B cell (primary cell): ENCODE data around the gene PSMB10. TPM values are rescaled to one million over a fixed set of nuclear protein-coding genes. Genes with fewer than 3 reads are reported as not detected.

Experiments used
- ATAC-seq: fragments of 200-7000 bp; cut with Tn5 transposase; one replicate; pipeline ENCODE4 v1.10.0; 2021; ENCODE audit warnings: low read depth, mild to moderate bottlenecking, moderate number of reproducible peaks, moderate library complexity
- CTCF ChIA-PET: fragments of 350-600 bp; sonication (Branson Sonifier 250); formaldehyde crosslinking; loops from one replicate; lab custom pipeline; 2021; ENCODE audit warnings: antibody characterized with exemption, inconsistent platforms; lab: Charles Lee
- POLR2A ChIA-PET: fragments of 350-600 bp; sonication (Branson Sonifier 250); formaldehyde crosslinking; loops from one replicate; lab custom pipeline; 2021; ENCODE audit warnings: antibody characterized with exemption; lab: Charles Lee
- DNase-seq: peaks from one replicate; pipeline ENCODE4 v3.0.0; 2013
- H2AFZ ChIP-seq: 2 replicates; pipeline ENCODE4 v1.6.1; 2012; ENCODE audit warnings: mild to moderate bottlenecking, low read depth, low read length; ENCODE audit not compliant: insufficient read depth, poor library complexity, severe bottlenecking
- H3K27ac ChIP-seq, 2 donors: 1 replicate in 1 of 2; 2 replicates in 1 of 2; pipeline ENCODE4 v1.5.1; 2012 to 2013; ENCODE audit warnings: low read length in 2 of 2, mild to moderate bottlenecking in 2 of 2, moderate library complexity in 1 of 2
- H3K27me3 ChIP-seq, 4 experiments: fragments of 200-600 bp in 1 of 4; sonication (generic) in 1 of 4; replicated peaks in 1 of 4; 1 replicate in 2 of 4; 2 replicates in 2 of 4; pipeline versions ENCODE4 v1.6.1 to v1.7.0; 2013 to 2016; ENCODE audit warnings: low read length in 3 of 4, mild to moderate bottlenecking in 2 of 4, mixed read lengths in 1 of 4, moderate library complexity in 1 of 4; ENCODE audit not compliant: insufficient read depth in 4 of 4, control insufficient read depth in 3 of 4; ENCODE audit errors: control extremely low read depth in 1 of 4
- H3K36me3 ChIP-seq, 2 experiments: replicated peaks in 1 of 2; 1 replicate in 1 of 2; 2 replicates in 1 of 2; pipeline versions ENCODE4 v1.6.1 to v1.7.1; 2013; ENCODE audit warnings: low read length in 1 of 2; ENCODE audit not compliant: insufficient read depth in 2 of 2, control insufficient read depth in 1 of 2; ENCODE audit errors: control extremely low read depth in 1 of 2, extremely low read depth in 1 of 2
- H3K4me1 ChIP-seq, 2 donors: fragments of 200-600 bp in 1 of 2; sonication (generic) in 1 of 2; 1 replicate in 1 of 2; 2 replicates in 1 of 2; pipeline versions ENCODE4 v1.5.1 to v1.6.1; 2013 to 2017; ENCODE audit warnings: low read length in 2 of 2; ENCODE audit not compliant: control insufficient read depth in 2 of 2, insufficient read depth in 2 of 2
- H3K4me2 ChIP-seq: replicated peaks from 2 replicates; pipeline ENCODE3; 2012; ENCODE audit warnings: mild to moderate bottlenecking, low read depth, low read length; ENCODE audit not compliant: poor library complexity, severe bottlenecking
- H3K4me3 ChIP-seq, 5 experiments: fragments of 200-600 bp in 1 of 5; sonication (generic) in 1 of 5; 1 replicate in 3 of 5; 2 replicates in 2 of 5; pipeline versions ENCODE4 v1.5.1 to v1.7.0; 2011 to 2016; ENCODE audit warnings: low read length in 4 of 5, mild to moderate bottlenecking in 4 of 5, low read depth in 2 of 5, control low read depth in 1 of 5, moderate library complexity in 1 of 5; ENCODE audit not compliant: insufficient read depth in 1 of 5; ENCODE audit errors: control extremely low read depth in 1 of 5, extremely low read depth in 1 of 5
- H3K79me2 ChIP-seq: fragments of 200-600 bp; sonication (generic); one replicate; pipeline ENCODE4 v1.6.0; 2016; ENCODE audit warnings: low read length; ENCODE audit not compliant: control insufficient read depth, insufficient read depth
- H3K9ac ChIP-seq: fragments of 200-600 bp; sonication (generic); 2 replicates; pipeline ENCODE4 v1.6.1; 2017; ENCODE audit warnings: mild to moderate bottlenecking, low read length, moderate library complexity
- H3K9me3 ChIP-seq, 3 donors: one replicate each; pipeline versions ENCODE4 v1.6.1 to v1.7.1; 2013; ENCODE audit warnings: low read length in 2 of 3; ENCODE audit not compliant: control insufficient read depth in 2 of 3, insufficient read depth in 1 of 3; ENCODE audit errors: control extremely low read depth in 1 of 3
- H4K20me1 ChIP-seq: 2 replicates; pipeline ENCODE4 v1.6.0; 2012; ENCODE audit warnings: mild to moderate bottlenecking, low read length; ENCODE audit not compliant: insufficient read depth, control insufficient read depth, poor library complexity, severe bottlenecking
- H3K27ac Mint-ChIP-seq: one replicate; pipeline ENCODE4 v1.8.0; 2021; ENCODE audit warnings: mixed read lengths
- H3K27me3 Mint-ChIP-seq: one replicate; pipeline ENCODE4 v1.8.0; 2021; ENCODE audit warnings: mixed read lengths
- H3K4me1 Mint-ChIP-seq: one replicate; pipeline ENCODE4 v1.8.0; 2021; ENCODE audit warnings: mixed read lengths
- H3K4me3 Mint-ChIP-seq: one replicate; pipeline ENCODE4 v1.8.0; 2021; ENCODE audit warnings: mixed read lengths
- H3K9me3 Mint-ChIP-seq: one replicate; pipeline ENCODE4 v1.8.0; 2022; ENCODE audit warnings: mixed read lengths; ENCODE audit not compliant: insufficient read depth
- EZH2 ChIP-seq: IDR thresholded peaks from 2 replicates; pipeline ENCODE4 v1.6.1; 2012; ENCODE audit warnings: borderline replicate concordance, low read depth, mild to moderate bottlenecking, moderate library complexity, low read length; ENCODE audit not compliant: insufficient read depth, poor library complexity, severe bottlenecking
- WGBS: methylation state at CpG from one replicate; pipeline ENCODE4 v1.1.5; 2013; ENCODE audit warnings: missing lambda C conversion rate; ENCODE audit not compliant: insufficient coverage; 5-methylcytosine and 5-hydroxymethylcytosine counted together
- intact Hi-C: fragments of 100-400 bp; cut with micrococcal nuclease; formaldehyde crosslinking; loops from one replicate; pipeline ENCODE4 v1.10.0; 2022
- polyA plus RNA-seq: library from polyadenylated mRNA; depleted of rRNA; stranded (reverse); fragments of >200 nt; gene quantifications from 2 replicates; pipeline ENCODE4 v1.2.3, GENCODE V29; 2012
- total RNA-seq, 2 donors: library from RNA; stranded (reverse); fragments of 120-200 nt in 1 of 2; gene quantifications; 1 replicate in 1 of 2; 2 replicates in 1 of 2; pipeline versions ENCODE4 v1.2.3 to v1.2.4, GENCODE V29; 2013 to 2022
- TF ChIP-seq, protein P1 (sequence below): fragments of 200-600 bp; IDR thresholded peaks from one replicate; pipeline ENCODE4 v1.8.0; 2022; ENCODE audit warnings: antibody characterized with exemption, mild to moderate bottlenecking

PSMB10 gene
- total and polyA plus RNA-seq, 2 donors (not counting 1 experiment from before 2014, with no cell fraction given), result 167 to 176 TPM

GRCh38 chr16:67893743-67894399 lies 42.8 kb downstream of the PSMB10 start:
- ATAC-seq, result no peak
- no peaks in the 10 kb centered on the region for H3K9me3 ChIP-seq
- no peaks in the 10 kb centered on the region for H3K36me3 ChIP-seq
- H3K27me3 ChIP-seq, result no peaks in the 10 kb centered on the region
- peaks cover 21% of the 10 kb centered on the region for H4K20me1 ChIP-seq
- Mint-ChIP-seq H3K9me3 (no peaks in the 10 kb centered on the region), H3K4me1 (peaks cover 31% of the 10 kb centered on the region), H3K4me3 (peak overlapping the region; percentile 90), H3K27ac (peak overlapping the region; percentile 85), H3K27me3 (no peaks in the 10 kb centered on the region)
- peak overlapping the region; percentile 72 for H2AFZ ChIP-seq
- intact Hi-C loops, result loop anchor here (1.0 to 5.0 kb wide), 7 partner anchors 22 to 190 kb away; partner anchors contain the start of genes CENPT, DDX28, DUS2 and NUTF2
- peak overlapping the region; percentile 91 for H3K9ac ChIP-seq
- DNase-seq, result no peak
- POLR2A ChIA-PET, result interaction anchor here (2.2 kb wide), 1 partner anchor 42 kb away, joined by 19 read pairs; the partner anchor contains the start of gene PSMB10
- CTCF ChIA-PET, result interaction anchor here (1.2 to 3.0 kb wide), 5 partner anchors 10 to 333 kb away, joined by 3 to 23 read pairs (median 4); partner anchors contain the start of gene NRN1L
- H3K4me3 ChIP-seq, result peak overlapping the region; percentile 54 to 92 (median 76)
- 32% methylated on average over 12 of the region's 14 CpGs for WGBS
- H3K27ac ChIP-seq, result peak overlapping the region; percentile 77 to 95
- H3K4me1 ChIP-seq, result peaks cover 16 to 18% of the 10 kb centered on the region in 2 donors
- peaks cover 66% of the 10 kb centered on the region for H3K79me2 ChIP-seq
- peak overlapping the region; percentile 92 for H3K4me2 ChIP-seq
- TF ChIP-seq, protein P1, sequence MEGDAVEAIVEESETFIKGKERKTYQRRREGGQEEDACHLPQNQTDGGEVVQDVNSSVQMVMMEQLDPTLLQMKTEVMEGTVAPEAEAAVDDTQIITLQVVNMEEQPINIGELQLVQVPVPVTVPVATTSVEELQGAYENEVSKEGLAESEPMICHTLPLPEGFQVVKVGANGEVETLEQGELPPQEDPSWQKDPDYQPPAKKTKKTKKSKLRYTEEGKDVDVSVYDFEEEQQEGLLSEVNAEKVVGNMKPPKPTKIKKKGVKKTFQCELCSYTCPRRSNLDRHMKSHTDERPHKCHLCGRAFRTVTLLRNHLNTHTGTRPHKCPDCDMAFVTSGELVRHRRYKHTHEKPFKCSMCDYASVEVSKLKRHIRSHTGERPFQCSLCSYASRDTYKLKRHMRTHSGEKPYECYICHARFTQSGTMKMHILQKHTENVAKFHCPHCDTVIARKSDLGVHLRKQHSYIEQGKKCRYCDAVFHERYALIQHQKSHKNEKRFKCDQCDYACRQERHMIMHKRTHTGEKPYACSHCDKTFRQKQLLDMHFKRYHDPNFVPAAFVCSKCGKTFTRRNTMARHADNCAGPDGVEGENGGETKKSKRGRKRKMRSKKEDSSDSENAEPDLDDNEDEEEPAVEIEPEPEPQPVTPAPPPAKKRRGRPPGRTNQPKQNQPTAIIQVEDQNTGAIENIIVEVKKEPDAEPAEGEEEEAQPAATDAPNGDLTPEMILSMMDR, result no peak
- no peak for TF ChIP-seq EZH2
